Measurements from ENCODE around the gene CERS6.
A peak's percentile ranks its signal among the peaks of the same experiment; 100 is the strongest.
"Not testable (repeated sequence)": the region's sequence is repeated elsewhere in the genome, so short reads cannot be mapped to it uniquely, and the experiment has no call there.

CERS6 gene

DNA sequence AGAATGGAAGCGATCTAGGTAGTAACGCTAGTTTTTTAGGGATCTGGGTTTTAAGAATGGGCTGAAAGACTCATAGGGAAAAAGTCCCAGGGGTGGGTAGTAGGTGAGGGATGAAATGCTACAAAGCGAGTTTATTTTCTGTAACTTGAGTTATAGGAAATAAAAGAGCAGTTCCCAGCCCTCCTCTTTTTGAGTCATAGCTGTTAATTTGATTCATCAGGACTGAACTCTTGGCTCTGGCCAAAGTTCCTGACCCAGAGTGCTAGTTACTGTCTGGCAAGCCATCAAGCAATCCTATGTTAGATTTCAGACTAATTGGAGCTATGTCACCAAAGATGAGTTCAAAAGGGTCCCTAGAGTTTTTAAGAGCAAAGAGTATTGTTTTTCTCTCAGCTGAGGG lies 328.9 kb downstream of the CERS6 start:
- FAIRE-seq = no peak

DNA sequence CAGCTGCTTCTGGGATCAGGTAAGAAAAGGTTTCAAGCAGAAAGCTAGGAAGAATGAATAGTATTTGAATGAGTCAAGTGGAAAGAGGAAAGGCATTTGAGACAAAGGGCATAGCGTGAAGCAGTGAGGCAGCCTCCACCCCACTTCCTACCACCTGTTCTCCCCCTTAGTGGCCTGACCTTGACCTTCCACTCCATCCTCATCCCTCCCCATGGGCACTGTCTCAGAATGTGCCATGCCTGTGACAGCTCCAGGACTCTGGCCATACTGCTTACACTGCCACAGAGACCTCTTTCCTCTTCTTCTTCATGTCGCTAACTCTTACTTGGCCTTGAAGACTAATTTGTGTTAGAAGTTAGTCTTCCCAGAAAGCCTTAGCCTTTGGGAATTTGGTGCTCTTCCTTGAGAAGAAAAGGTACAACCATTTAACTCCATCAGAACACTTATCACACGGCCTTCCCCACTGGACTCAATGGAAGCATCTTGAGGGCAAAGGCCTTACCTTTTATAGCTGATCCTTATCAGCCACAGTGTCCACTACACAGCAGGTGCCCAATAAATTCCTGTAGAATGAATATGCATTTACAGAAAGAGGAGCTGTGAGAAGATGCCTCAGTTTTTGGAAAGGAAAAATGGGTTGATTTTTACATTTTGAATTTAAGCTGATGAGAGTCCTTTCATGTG lies 331.2 kb downstream of the CERS6 start:
- FAIRE-seq = no peak

DNA sequence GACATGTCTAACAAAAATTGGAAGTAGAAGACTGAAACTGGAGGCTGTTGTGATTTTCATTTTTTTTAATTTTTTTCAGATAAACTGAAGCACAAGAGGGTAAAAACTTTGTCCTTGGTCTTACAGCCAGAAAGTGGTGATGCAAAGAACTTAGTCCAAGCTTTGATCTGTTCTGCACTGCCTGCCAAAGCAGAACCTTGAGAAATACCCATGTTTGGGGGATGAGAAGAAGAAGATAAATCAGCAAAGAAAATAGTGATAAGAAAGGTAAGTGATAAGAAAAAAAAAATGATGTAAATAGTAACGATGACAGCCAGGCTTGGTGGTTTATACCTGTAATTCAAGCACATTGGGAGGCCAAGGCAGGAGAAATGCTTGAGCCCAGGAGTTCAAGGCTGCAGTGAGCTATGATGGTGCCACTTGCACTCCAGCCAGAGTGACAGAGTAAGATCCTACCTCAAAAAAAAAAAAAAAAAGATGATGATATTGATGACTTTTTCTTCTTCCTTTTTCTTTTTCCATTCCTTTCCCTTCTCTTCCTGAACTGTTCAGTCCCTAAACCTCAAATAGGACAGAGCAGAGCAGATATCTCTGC lies 331.8 kb downstream of the CERS6 start:
- FAIRE-seq = no peak

- FAIRE-seq = no peak
Observed at GRCh38 chr2:168789776-168790175, 333.7 kb downstream of the CERS6 start.

DNA sequence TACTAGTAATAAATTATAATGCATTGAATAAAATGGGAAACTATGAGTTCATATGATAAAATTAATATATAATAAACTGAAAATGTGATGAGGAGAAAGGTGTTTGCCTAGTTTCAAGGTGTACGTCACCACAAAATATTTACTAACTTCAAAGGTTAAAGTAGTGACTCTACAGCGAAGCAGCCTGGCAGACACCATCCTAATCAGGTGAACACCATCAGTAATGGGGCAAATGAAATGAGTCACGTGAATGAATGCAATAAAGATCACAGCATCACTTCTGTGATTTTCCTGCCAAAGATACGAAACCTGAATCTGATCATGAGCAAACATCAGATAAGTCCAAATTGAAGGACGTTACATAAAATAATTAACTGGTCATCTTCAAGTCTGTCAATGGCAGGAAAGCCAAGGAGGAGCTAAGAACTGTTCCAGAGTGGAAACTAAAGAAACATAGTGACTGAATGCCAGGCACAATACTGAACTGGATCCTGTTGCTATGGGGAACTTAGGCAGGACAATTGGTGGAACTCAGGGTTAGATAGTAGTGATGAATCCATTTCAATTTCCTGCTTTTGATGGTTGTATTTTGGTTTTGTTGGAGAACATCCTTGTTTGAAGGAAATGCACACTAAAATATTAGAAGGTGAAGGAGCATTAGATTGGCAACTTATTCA lies 334.3 kb downstream of the CERS6 start:
- FAIRE-seq = no peak

GRCh38 chr2:168791140-168791539 lies 335.1 kb downstream of the CERS6 start:
- not testable (repeated sequence) for FAIRE-seq

DNA sequence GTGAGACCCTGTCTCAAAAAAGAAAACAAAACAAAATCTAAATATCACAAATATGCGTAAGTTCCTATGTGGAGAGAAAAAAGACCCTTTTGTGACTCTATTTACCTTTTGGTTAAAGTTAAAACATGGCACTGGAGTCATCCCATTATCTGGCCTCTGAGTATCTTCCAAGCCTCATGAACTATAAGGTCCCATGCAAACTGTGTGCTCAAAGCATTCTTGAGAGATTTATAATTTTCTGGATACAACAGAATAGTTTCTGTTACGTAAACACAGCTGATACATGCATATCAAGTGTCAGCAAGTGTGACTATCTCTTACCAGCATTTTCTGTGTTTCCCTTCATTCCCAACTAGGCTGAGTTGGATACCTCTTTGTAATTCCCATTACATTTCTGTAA lies 337.5 kb downstream of the CERS6 start:
- FAIRE-seq = no peak

DNA sequence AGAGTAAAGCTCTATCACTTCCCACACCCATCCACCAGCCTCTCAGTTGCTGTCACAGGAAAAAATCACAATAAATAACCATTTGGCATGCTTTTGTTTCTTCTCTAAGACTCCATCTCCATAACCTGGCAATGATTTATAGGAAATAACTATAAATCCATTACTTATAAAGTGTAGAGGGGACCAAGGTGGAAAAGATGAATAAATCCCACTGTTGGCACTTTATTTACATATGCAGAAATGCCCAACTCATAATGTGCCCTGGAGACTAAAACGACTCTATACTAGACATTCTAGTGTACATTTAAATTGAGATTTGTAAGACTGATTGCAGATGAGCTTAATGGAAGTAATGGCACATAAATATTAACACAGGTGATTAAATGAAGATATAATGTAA lies 338.9 kb downstream of the CERS6 start:
- no peak for FAIRE-seq

- no peak for FAIRE-seq
Observed at GRCh38 chr2:168796090-168796577, 340.1 kb downstream of the CERS6 start.

DNA sequence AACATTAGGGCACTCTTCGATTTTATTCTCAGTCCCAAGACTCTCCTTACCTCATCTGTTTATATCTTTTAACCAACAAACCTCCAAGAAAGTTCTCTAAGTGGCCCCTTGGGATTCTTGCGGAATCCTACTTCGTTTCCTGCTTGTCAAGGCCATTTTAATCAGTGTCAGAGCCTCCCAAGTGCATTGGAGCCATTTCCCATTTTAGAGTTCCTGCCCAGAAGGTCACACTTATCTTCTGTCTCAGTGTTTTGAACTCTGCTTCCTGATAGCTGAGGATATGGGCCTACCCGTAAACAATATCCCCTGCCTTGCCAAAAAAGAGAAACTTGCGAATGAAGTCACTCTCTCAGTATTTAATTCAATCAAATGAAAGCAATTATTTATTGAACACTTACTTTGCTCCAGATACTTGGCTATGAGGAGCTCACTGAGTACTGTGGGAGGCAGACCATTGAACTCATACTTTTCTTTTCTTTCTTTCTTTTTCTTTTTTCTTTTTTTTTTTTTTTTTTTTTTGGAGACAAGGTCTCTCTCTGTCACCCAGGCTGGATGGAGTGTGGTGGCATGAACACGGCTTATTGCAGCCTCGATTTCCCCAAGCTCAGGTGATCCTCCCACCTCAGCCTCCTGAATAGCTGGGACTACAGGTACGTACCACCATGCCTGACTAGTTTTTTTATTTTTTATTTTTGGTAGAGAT lies 340.7 kb downstream of the CERS6 start:
- no peak for FAIRE-seq

DNA sequence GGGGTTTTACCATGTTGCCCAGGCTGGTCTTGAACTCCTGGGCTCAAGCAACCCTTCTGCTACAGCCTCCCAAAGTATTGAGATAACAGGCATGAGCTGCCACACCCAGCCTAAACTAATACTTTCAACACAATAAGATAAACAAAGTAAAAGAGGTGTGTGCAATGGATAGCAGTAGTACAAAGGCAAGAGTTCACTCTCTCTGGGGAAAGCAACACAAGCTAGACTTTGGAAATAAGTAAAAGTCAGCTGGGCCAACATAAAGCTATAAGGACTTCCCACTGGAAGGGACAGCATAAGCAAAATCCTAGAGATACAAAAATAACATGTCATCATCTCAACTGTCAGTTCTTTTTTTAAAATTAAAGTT lies 341.2 kb downstream of the CERS6 start:
- FAIRE-seq = no peak

- FAIRE-seq = no peak
Observed at GRCh38 chr2:168798076-168798887, 342.2 kb downstream of the CERS6 start.

GRCh38 chr2:168798888-168799410 lies 342.9 kb downstream of the CERS6 start:
- no peak for FAIRE-seq

- no peak for FAIRE-seq
Observed at GRCh38 chr2:168801471-168801870, 345.4 kb downstream of the CERS6 start.

DNA sequence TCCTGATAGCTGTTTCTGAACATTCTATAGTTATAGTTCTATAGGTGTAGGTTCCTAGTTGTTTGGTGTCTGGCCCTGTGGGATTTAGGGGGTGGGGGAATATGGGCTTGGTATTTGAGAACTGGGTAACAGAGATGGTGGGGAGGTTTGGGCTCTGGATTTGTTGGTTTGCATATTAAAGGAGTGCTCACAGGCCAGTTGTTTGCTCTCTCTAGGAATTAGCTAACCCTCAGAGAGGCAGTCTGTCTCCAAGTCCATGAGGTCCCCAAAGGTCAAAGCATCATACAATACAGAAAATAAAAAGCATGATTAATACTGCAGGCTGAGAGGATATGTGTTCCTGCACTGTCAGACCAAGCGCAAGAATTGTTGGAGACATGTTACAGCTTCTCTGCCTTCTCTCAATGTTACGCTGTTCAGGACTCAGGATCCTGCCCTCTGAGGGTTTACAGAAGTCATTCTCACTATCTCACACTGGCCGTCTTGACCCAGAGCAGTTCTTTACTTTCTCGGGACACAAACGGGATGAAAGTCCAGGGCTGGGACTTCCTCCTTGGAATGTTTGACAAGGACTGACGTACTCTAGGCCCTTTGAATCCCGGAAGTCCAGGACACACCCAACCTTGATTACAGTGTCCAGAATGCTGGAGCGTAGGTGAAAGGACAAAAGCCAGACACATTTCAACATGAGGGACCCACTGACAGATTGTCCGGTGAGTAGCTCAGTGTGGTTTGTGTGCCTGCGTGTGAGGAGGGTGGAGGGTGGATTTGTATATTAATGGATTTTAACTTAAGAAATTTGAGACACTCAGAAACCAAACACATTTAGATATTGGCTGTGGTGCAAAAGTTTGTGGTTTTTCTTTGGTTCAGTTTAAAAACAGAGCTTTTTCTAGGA lies 346.1 kb downstream of the CERS6 start, which contains the start of gene NOSTRIN:
TSS of gene NOSTRIN (plus strand) at position 677 of the 898 bp plus-strand sequence. CDS start at position 687, 10 bp downstream.
- no peak for FAIRE-seq

- FAIRE-seq = no peak
Observed at GRCh38 chr2:168802859-168803725, 347.0 kb downstream of the CERS6 start.

DNA sequence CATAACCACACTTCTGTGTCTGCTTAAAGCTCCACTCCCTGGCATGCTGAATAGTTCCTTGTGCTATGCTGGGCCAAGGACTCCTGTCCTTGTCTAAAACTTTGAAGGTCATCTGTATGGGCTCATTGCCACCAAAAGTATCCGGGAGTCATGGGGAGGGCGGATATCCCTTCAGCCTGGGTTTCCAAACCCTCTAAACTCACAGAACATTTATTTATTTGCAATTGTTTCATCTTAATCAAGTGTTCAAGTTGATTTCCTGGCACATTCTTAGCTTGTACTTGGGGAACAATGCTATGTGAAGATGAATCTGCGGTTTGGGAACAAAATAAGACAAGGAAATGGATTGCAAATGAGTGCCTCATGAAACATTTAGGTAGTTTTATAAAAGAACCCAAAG lies 348.1 kb downstream of the CERS6 start:
- no peak for FAIRE-seq

GRCh38 chr2:168805615-168806014 lies 349.5 kb downstream of the CERS6 start:
- FAIRE-seq = no peak

DNA sequence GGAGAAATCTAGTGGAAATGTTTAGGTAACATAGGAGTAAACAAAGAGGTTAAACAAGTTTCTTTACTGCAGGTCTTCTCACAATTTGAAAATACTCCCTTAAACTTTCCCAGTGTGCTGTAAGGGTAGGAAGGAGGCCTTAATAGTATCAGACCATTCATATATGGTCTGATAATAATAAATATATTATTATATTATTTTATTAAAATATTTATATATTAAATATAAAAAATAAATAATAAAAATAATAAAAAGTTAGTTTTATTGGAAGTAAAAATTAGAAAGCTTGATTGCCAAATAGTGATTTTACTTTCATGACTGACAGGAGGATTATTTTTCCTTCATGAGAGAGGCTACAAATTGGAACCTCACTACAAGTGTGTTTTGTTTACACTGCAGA lies 353.5 kb downstream of the CERS6 start:
- peak; percentile 41 for FAIRE-seq

DNA sequence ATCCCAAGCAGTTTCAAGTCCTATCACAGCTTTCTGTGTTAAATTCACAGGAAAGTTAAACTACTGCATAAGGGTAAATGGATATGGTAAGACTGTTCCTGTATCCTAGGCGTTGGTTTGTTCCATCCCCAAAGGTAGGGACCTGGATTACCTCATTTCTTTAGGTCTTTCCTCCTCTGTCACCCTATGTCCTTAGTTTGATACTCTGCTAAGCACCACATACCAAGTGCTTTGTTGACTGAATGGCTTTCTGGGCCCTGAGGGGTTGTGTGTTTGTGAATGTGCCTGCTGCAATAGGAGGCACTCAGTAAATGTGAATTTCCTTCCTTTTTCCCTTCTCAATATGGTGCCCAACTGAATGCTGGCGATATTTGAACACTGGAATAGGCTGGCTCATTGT lies 354.2 kb downstream of the CERS6 start:
- FAIRE-seq = no peak

All from TTC549 (cell line).